Measurements from ENCODE around the gene C1GALT1C1L. TPM values are rescaled to one million over a fixed set of nuclear protein-coding genes. Genes with fewer than 3 reads are reported as not detected.
A peak's percentile ranks its signal among the peaks of the same experiment; 100 is the strongest.

The C1GALT1C1L gene
- total RNA-seq (0.40 and 0.74 TPM in 2 replicates), polyA plus RNA-seq (0.38 and 0.76 TPM in 2 replicates), polyA minus RNA-seq (1.2 TPM in 1 of 2 replicates, not detected in the other), Bru-seq, nascent RNA (percentile 16 among the genes with signal in this experiment), BruChase-seq, experiment 1, labeled RNA remaining after a 6-hour chase (percentile 27 among the genes with signal in this experiment), BruChase-seq, experiment 2, labeled RNA remaining after a 2-hour chase (not detected)
- polyA plus RNA-seq (2011; cell fraction: cytosol; rRNA removed): 0.93 and 1.0 TPM in 2 replicates
- 0.28 and 0.49 TPM in 2 replicates for polyA plus RNA-seq (2011; cell fraction: nucleus; rRNA removed)
- 0.44 TPM in 1 of 2 replicates, not detected in the other for polyA plus RNA-seq (2012)
- polyA minus RNA-seq (2011; cell fraction: cytosol; rRNA and poly(A)+ RNA removed): not detected
- polyA minus RNA-seq (2011; cell fraction: nucleus; rRNA and poly(A)+ RNA removed): not detected in 2 replicates
- long read RNA-seq, partial matches to known transcripts: 0 of 1 reads
- long read RNA-seq, other reads (novel, unspliced or antisense): 0 of 1 reads

- FAIRE-seq (no peak), DNase-seq (ENCODE audit: low read depth, low spot score) (peak; percentile 55)
- H3K9ac ChIP-seq (replicated peaks; ENCODE audit: extremely low read depth, insufficient read depth, low read length): peak within 1 kb of the TSS; percentile 34
- no peaks in the 10 kb centered on the region for H3K27me3 ChIP-seq (ENCODE audit: control insufficient read depth in 2 of 2, insufficient read depth in 2 of 2, low read length in 2 of 2)
- H4K20me1 ChIP-seq (replicated peaks; ENCODE audit: control insufficient read depth, extremely low read depth, insufficient read depth, low read length): no peaks in the 10 kb centered on the region
- no peaks in the 10 kb centered on the region for H3K9me3 ChIP-seq (replicated peaks; ENCODE audit: control insufficient read depth, insufficient read depth, low read length)
- H2AFZ ChIP-seq (ENCODE audit: low read depth, low read length): peak within 1 kb of the TSS; percentile 100
- ChIA-PET CTCF (interaction anchor here (1.1 kb wide), 1 partner anchor 122 kb away, joined by 3 read pairs; no protein-coding TSS in a partner anchor), POLR2A (no interaction called here)
- dilution Hi-C loops (cut with MboI; ENCODE audit: extremely low pct_ligation_motif_present, low sequenced_read_pairs): no loop called here
- peak within 1 kb of the TSS; percentile 56 to 73 (median 59) for H3K4me3 ChIP-seq (replicated peaks in 1 of 3; ENCODE audit: insufficient read depth in 1 of 3, low read depth in 1 of 3, low read length in 3 of 3)
- H3K4me2 ChIP-seq (ENCODE audit: insufficient read depth, low read length): peak within 1 kb of the TSS; percentile 91
- BruUV-seq (replicated peaks): no TSS peak
- no peaks in the 10 kb centered on the region for H3K79me2 ChIP-seq (ENCODE audit: control insufficient read depth, insufficient read depth, low read length)
- intact Hi-C loops (cut with micrococcal nuclease): no loop called here
- no peak within 1 kb of the TSS for H3K27ac ChIP-seq (ENCODE audit: insufficient read depth, low read depth, low read length)
- TF ChIP-seq EZH2 (IDR thresholded peaks at IDR 0.05; ENCODE audit: borderline replicate concordance, low read depth, low read length, severe bottlenecking): no peak
- TF ChIP-seq CTCF (IDR thresholded peaks at IDR 0.05; ENCODE audit: extremely low read depth in 1 of 2, insufficient read depth in 1 of 2, low read depth in 1 of 2, low read length in 2 of 2): no peak
- no peak for TF ChIP-seq JUN (IDR thresholded peaks at IDR 0.05; ENCODE audit: borderline replicate concordance, insufficient read depth, insufficient read length, low read depth)
- TF ChIP-seq POLR2AphosphoS5 (IDR thresholded peaks at IDR 0.05; ENCODE audit: insufficient read depth, low read depth, low read length): no peak
- no peak for TF ChIP-seq MYC (IDR thresholded peaks at IDR 0.05; ENCODE audit: low read depth, low read length)
- TF ChIP-seq FOS (IDR thresholded peaks at IDR 0.05; ENCODE audit: borderline replicate concordance, insufficient read depth, low read length): no peak
- no peak for TF ChIP-seq POLR2A (IDR thresholded peaks at IDR 0.05; ENCODE audit: low read depth, low read length)
- TF ChIP-seq GATA2 (IDR thresholded peaks at IDR 0.05; ENCODE audit: insufficient read depth, insufficient read length, low read depth, low read length): no peak
- no peak for TF ChIP-seq MAX (IDR thresholded peaks at IDR 0.05; ENCODE audit: insufficient read depth, insufficient read length)
- H3K4me1 ChIP-seq (ENCODE audit: control insufficient read depth, extremely low read depth, insufficient read depth, low read length): peaks cover 2% of the 10 kb centered on the region
- H3K9me1 ChIP-seq (replicated peaks; ENCODE audit: control insufficient read depth, extremely low read depth, insufficient read depth, low read length): no peaks in the 10 kb centered on the region
- H3K36me3 ChIP-seq (ENCODE audit: control insufficient read depth in 2 of 2, extremely low read depth in 1 of 2, insufficient read depth in 2 of 2, low read length in 2 of 2): no peaks in the 10 kb centered on the region
These were observed at the start of gene C1GALT1C1L for GRCh38 chr2:43676322-43677050. C1GALT1C1L (minus strand) TSS chr2:43676429; CDS start chr2:43676322, 107 bp downstream.

All from endothelial cell of umbilical vein (primary cell).